GM12878 (cell line): ENCODE data around the gene FHOD3. TPM values are rescaled to one million over a fixed set of nuclear protein-coding genes. Genes with fewer than 3 reads are reported as not detected.

Experiments
- ATAC-seq: fragments of 200-7000 bp; cut with Tn5 transposase; 3 replicates; pipeline ENCODE4 v1.9.1; 2020; ENCODE audit warnings: mild to moderate bottlenecking, moderate library complexity
- BruUV-seq: library from RNA; stranded (reverse); fragments of 400-500 nt; replicated peaks from 2 replicates; lab custom pipeline; 2021; lab: Mats Ljungman, UMichigan
- CTCF ChIA-PET: fragments of 300-600 bp; sonication (Branson Sonifier 250); formaldehyde crosslinking; extraction: SDS; loops from one replicate; lab custom pipeline; 2021; ENCODE audit warnings: inconsistent platforms; lab: Yijun Ruan, JAX
- POLR2A ChIA-PET: fragments of 350-600 bp; formaldehyde crosslinking; extraction: SDS; loops from one replicate; lab custom pipeline; 2021; ENCODE audit warnings: inconsistent platforms; lab: Charles Lee
- RAD21 ChIA-PET: fragments of 300-600 bp; sonication (Branson Sonifier 250); formaldehyde crosslinking; loops from one replicate; lab custom pipeline; 2023; ENCODE audit warnings: antibody characterized with exemption; ENCODE audit not compliant: unreplicated experiment; lab: Charles Lee
- SMC1A ChIA-PET: fragments of 300-600 bp; sonication (Branson Sonifier 250); formaldehyde crosslinking; loops from one replicate; lab custom pipeline; 2023; ENCODE audit not compliant: unreplicated experiment, uncharacterized antibody; lab: Charles Lee
- DNase-seq: peaks from one replicate; pipeline ENCODE4 v3.0.0-alpha.2; 2011; ENCODE audit warnings: low read depth, low spot score
- FAIRE-seq: peaks from 3 replicates; lab custom pipeline; 2011; peaks lifted over from hg19 to GRCh38; lab: Jason Lieb, UNC
- H2AFZ ChIP-seq: 2 replicates; pipeline ENCODE4 v1.6.0; 2011; ENCODE audit warnings: low read depth, low read length, control low read depth; ENCODE audit not compliant: control insufficient read depth
- H3K27ac ChIP-seq: 2 replicates; pipeline ENCODE4 v1.5.1; 2011; ENCODE audit warnings: control low read depth; ENCODE audit not compliant: control insufficient read depth, insufficient read depth
- H3K27me3 ChIP-seq, 2 experiments: replicated peaks in 1 of 2; 2 replicates each; pipeline versions ENCODE4 v1.6.0 to v1.6.1; 2011; ENCODE audit warnings: low read length in 1 of 2; ENCODE audit not compliant: control insufficient read depth in 2 of 2, insufficient read depth in 2 of 2
- H3K36me3 ChIP-seq, 2 experiments: 2 replicates each; pipeline ENCODE4 v1.5.1; 2011; ENCODE audit warnings: low read length in 1 of 2; ENCODE audit not compliant: control insufficient read depth in 2 of 2, insufficient read depth in 2 of 2
- H3K4me1 ChIP-seq: 2 replicates; pipeline ENCODE4 v1.6.1; 2011; ENCODE audit warnings: mild to moderate bottlenecking, low read length, moderate library complexity, mixed read lengths; ENCODE audit not compliant: control insufficient read depth, insufficient read depth
- H3K4me2 ChIP-seq: 2 replicates; pipeline ENCODE4 v1.6.0; 2011; ENCODE audit warnings: control low read depth; ENCODE audit not compliant: control insufficient read depth, insufficient read depth
- H3K4me3 ChIP-seq: fragments of 200-600 bp; sonication (generic); 2 replicates; pipeline ENCODE4 v1.5.1; 2016
- H3K79me2 ChIP-seq: 2 replicates; pipeline ENCODE4 v1.6.0; 2011; ENCODE audit warnings: low read length; ENCODE audit not compliant: control insufficient read depth, insufficient read depth
- H3K9ac ChIP-seq: 2 replicates; pipeline ENCODE4 v1.8.0; 2011; ENCODE audit warnings: low read length, control low read depth, mixed read lengths; ENCODE audit not compliant: control insufficient read depth, insufficient read depth
- H3K9me3 ChIP-seq: replicated peaks from 3 replicates; pipeline ENCODE4 v1.5.1; 2011; ENCODE audit warnings: mild to moderate bottlenecking, low read length; ENCODE audit not compliant: control insufficient read depth, insufficient read depth
- H4K20me1 ChIP-seq: 2 replicates; pipeline ENCODE4 v1.6.0; 2011; ENCODE audit not compliant: control insufficient read depth, insufficient read depth
- ATF7 ChIP-seq: fragments of 450-650 bp; IDR thresholded peaks from 2 replicates; pipeline ENCODE4 v1.6.1; 2016; ENCODE audit warnings: low read depth, mild to moderate bottlenecking
- IKZF2 ChIP-seq, 2 experiments: fragments of 450-650 bp; IDR thresholded peaks; 2 replicates each; pipeline ENCODE4 v1.6.1; 2017; ENCODE audit warnings: mild to moderate bottlenecking in 2 of 2, moderate library complexity in 2 of 2
- KDM1A ChIP-seq: fragments of 200-600 bp; sonication (generic); IDR thresholded peaks from 2 replicates; pipeline ENCODE4 v1.6.1; 2016; ENCODE audit warnings: borderline replicate concordance
- NR2F1 ChIP-seq: fragments of 450-650 bp; conservative IDR thresholded peaks from 2 replicates; pipeline ENCODE4 v1.6.1; 2017; ENCODE audit warnings: mild to moderate bottlenecking
- ZZZ3 ChIP-seq: IDR thresholded peaks from 2 replicates; pipeline ENCODE4 v1.6.1; 2011; ENCODE audit warnings: low read depth; ENCODE audit not compliant: control insufficient read depth, insufficient read length
- WGBS: methylation state at CpG from one replicate; pipeline ENCODE4 v1.1.6; 2016; ENCODE audit warnings: low lambda C conversion rate; ENCODE audit not compliant: insufficient replicate concordance, insufficient coverage; ENCODE audit errors: missing lambda C conversion rate; 5-methylcytosine and 5-hydroxymethylcytosine counted together
- in situ Hi-C: fragments of 300-500 bp; cut with MboI; formaldehyde crosslinking; loops from 9 replicates; pipeline ENCODE4 v1.14.3; 2018; ENCODE audit warnings: mixed read lengths
- intact Hi-C: fragments of 100-400 bp; cut with micrococcal nuclease; formaldehyde crosslinking; loops from one replicate; pipeline ENCODE4 v1.14.2; 2022; ENCODE audit not compliant: unreplicated experiment
- polyA plus RNA-seq, 11 experiments: library from polyadenylated mRNA; depleted of rRNA in 4 of 11; unstranded in 6 of 11; stranded (reverse) in 5 of 11; fragments of >200 nt; fragmentation: Nextera tagmentation in 4 of 11; fragmentation: Illumina TruSeq in 1 of 11; extraction: Ambion mirVana in 4 of 11; extraction: Trizol in 1 of 11; gene quantifications; 1 replicate in 1 of 11; 2 replicates in 10 of 11; pipeline versions ENCODE4 v1.2.1 to v1.2.3, GENCODE V29; 2011 to 2016; ENCODE audit warnings: inconsistent platforms in 2 of 11, missing spikeins in 2 of 11, low read depth in 1 of 11
- total RNA-seq, 4 experiments: library from RNA; depleted of rRNA in 3 of 4; stranded (reverse); fragments of >200 nt in 3 of 4; fragmentation: Illumina TruSeq in 1 of 4; extraction: Trizol in 1 of 4; gene quantifications; 2 replicates each; pipeline versions ENCODE4 v1.2.1 to v1.2.3, GENCODE V29; 2013 to 2021
- TF ChIP-seq, protein P1 (sequence below): fragments of 450-650 bp; IDR thresholded peaks from 2 replicates; pipeline ENCODE4 v1.6.1; 2017; ENCODE audit warnings: mild to moderate bottlenecking, low read depth, inconsistent platforms; ENCODE audit not compliant: poor library complexity, severe bottlenecking

Gene FHOD3
- total and polyA plus RNA-seq, 10 of the 15 experiments (the other 5 are each of a cell fraction or from before 2014, with no cell fraction given): 0.77 to 26.7 (median 10.4) TPM

DNA sequence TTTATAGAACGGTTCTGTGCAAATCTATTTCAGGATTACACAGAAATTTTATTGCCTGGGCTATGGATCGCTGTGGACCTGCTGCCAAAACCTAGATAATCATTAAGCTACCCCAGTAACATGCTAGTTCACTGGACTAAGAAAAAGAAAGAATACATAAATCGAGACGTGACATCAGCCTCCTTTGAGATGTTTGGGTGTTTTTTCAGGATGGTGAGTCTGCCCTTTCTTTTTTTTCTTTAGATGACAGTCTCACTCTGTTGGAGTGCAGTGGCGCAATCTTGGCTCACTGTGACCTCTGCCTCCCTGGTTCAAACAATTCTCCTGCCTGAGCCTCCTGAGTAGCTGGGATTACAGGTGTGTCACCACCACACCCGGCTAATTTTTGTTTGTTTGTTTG lies 52.0 kb downstream of the FHOD3 start:
- Histone ChIP-seq H3K4me3 (no peak overlapping the region), H3K4me1 (peaks cover 5% of the 10 kb centered on the region; the same call in 1 of the 2 replicates), H3K9me3 (peaks cover 1% of the 10 kb centered on the region; the same call in 1 of the 3 replicates), H3K27ac (no peak overlapping the region), H3K27me3 (no peaks in the 10 kb centered on the region), H2AFZ (no peak overlapping the region), H4K20me1 (peaks cover 2% of the 10 kb centered on the region; the same call in 1 of the 2 replicates), H3K9ac (no peak overlapping the region), H3K79me2 (no peaks in the 10 kb centered on the region; the same call in 1 of the 2 replicates), H3K36me3 (no peaks in the 10 kb centered on the region), H3K4me2 (no peak overlapping the region)
- in situ Hi-C loops: no loop called here
- ChIA-PET POLR2A (interaction anchor here (1.2 to 4.6 kb wide), 3 partner anchors 12 to 51 kb away, joined by 6 to 34 read pairs (median 11); no protein-coding TSS in a partner anchor), SMC1A (interaction anchor here (0.7 to 5.5 kb wide), 11 partner anchors 9 to 222 kb away, joined by 3 to 46 read pairs (median 6); partner anchors contain the start of gene FHOD3), RAD21 (interaction anchor here (0.6 to 4.5 kb wide), 10 partner anchors 9 to 89 kb away, joined by 3 to 48 read pairs (median 4); partner anchors contain the start of gene FHOD3), CTCF (interaction anchor here (1.4 kb wide), 1 partner anchor 17 kb away, joined by 7 read pairs; no protein-coding TSS in a partner anchor)
- no peak for DNase-seq
- BruUV-seq: no TSS peak
- TF ChIP-seq KDM1A: no peak
- TF ChIP-seq, protein P1, sequence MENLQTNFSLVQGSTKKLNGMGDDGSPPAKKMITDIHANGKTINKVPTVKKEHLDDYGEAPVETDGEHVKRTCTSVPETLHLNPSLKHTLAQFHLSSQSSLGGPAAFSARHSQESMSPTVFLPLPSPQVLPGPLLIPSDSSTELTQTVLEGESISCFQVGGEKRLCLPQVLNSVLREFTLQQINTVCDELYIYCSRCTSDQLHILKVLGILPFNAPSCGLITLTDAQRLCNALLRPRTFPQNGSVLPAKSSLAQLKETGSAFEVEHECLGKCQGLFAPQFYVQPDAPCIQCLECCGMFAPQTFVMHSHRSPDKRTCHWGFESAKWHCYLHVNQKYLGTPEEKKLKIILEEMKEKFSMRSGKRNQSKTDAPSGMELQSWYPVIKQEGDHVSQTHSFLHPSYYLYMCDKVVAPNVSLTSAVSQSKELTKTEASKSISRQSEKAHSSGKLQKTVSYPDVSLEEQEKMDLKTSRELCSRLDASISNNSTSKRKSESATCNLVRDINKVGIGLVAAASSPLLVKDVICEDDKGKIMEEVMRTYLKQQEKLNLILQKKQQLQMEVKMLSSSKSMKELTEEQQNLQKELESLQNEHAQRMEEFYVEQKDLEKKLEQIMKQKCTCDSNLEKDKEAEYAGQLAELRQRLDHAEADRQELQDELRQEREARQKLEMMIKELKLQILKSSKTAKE: peak; percentile 17
- 0 out of 4 replicates have a peak, but pooled peaks of 1 of the 2 experiments have one; percentile 11 for TF ChIP-seq IKZF2 (IDR thresholded peaks at IDR 0.05)
- TF ChIP-seq ATF7: peak; percentile 26
- peak; percentile 29; the same call in 1 of the 2 replicates for TF ChIP-seq NR2F1
- no peak for TF ChIP-seq ZZZ3
- no peak for FAIRE-seq
- intact Hi-C loops: loop anchor here (2.0 kb wide), 1 partner anchor 17 kb away; no protein-coding TSS in a partner anchor
- ATAC-seq: peak; percentile 45
- WGBS: 20% methylated on average over 6 of the region's 6 CpGs
